ENCODE results near the gene LSM2.
"Not testable (repeated sequence)": the region's sequence is repeated elsewhere in the genome, so short reads cannot be mapped to it uniquely, and the experiment has no call there.

Gene LSM2

DNA sequence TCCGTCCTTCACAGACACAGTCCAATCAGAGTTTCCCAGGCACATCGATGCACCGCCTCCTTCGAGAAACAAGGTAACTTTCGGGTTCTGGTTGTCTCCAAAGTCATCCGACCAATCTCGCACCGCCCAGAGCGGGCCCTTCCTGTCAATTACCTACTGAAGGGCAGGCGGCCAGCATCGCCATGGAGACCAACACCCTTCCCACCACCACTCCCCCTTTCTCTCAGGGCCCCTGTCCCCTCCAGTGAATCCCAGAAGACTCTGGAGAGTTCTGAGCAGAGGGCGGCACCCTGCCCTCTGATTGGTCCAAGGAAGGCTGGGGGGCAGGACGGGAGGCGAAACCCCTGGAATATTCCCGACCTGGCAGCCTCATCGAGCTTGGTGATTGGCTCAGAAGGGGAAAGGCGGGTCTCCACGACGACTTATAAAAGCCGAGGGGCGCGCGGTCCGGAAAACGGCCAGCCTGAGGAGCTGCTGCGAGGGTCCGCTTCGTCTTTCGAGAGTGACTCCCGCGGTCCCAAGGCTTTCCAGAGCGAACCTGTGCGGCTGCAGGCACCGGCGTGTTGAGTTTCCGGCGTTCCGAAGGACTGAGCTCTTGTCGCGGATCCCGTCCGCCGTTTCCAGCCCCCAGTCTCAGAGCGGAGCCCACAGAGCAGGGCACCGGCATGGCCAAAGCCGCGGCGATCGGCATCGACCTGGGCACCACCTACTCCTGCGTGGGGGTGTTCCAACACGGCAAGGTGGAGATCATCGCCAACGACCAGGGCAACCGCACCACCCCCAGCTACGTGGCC lies 20.7 kb upstream of the LSM2 start, which contains the start of gene HSPA1B:
Gene HSPA1B, plus strand, starts transcription at position 453 of the 794 bp plus-strand sequence. Its CDS starts 213 bp downstream, at position 666.
- FAIRE-seq = peak; percentile 97

- FAIRE-seq = no peak
Observed at GRCh38 chr6:31826793-31827285, 20.1 kb upstream of the LSM2 start.

GRCh38 chr6:31825553-31825952 lies 18.8 kb upstream of the LSM2 start:
- no peak for FAIRE-seq

GRCh38 chr6:31823592-31824196 lies 16.9 kb upstream of the LSM2 start:
- not testable (repeated sequence) for FAIRE-seq

- no peak for FAIRE-seq
Observed at GRCh38 chr6:31822036-31822821, 15.5 kb upstream of the LSM2 start.

GRCh38 chr6:31821301-31822035 lies 14.7 kb upstream of the LSM2 start:
- no peak for FAIRE-seq

GRCh38 chr6:31820399-31820798 lies 13.6 kb upstream of the LSM2 start:
- not testable (repeated sequence) for FAIRE-seq

- no peak for FAIRE-seq
Observed at GRCh38 chr6:31819871-31820299, 13.1 kb upstream of the LSM2 start.

- FAIRE-seq = not testable (repeated sequence)
Observed at GRCh38 chr6:31817929-31818511, 11.3 kb upstream of the LSM2 start.

GRCh38 chr6:31817133-31817928 lies 10.6 kb upstream of the LSM2 start:
- FAIRE-seq = not testable (repeated sequence)

DNA sequence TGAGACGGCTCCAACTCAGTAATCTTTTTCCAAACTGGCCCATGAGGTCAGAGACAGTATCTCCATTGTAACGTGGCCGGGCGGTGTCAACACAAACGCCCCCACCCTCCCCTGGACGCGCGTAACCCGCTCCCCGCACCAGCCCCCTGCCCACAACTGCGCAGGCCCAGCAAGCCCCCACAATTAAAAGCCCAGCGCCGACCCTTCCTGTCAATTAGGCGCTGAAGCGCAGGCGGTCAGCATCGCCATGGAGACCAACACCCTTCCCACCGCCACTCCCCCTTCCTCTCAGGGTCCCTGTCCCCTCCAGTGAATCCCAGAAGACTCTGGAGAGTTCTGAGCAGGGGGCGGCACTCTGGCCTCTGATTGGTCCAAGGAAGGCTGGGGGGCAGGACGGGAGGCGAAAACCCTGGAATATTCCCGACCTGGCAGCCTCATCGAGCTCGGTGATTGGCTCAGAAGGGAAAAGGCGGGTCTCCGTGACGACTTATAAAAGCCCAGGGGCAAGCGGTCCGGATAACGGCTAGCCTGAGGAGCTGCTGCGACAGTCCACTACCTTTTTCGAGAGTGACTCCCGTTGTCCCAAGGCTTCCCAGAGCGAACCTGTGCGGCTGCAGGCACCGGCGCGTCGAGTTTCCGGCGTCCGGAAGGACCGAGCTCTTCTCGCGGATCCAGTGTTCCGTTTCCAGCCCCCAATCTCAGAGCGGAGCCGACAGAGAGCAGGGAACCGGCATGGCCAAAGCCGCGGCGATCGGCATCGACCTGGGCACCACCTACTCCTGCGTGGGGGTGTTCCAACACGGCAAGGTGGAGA lies 8.5 kb upstream of the LSM2 start, which contains the start of the genes HSPA1A and HSPA1L:
Gene HSPA1A, plus strand, starts transcription at position 519 of the 814 bp plus-strand sequence. Its CDS starts 214 bp downstream, at position 733.
Gene HSPA1L, minus strand, starts transcription at position 259 of the 814 bp plus-strand sequence. CDS start 3,311 bp downstream, outside the sequence.
- peak; percentile 95 for FAIRE-seq

DNA sequence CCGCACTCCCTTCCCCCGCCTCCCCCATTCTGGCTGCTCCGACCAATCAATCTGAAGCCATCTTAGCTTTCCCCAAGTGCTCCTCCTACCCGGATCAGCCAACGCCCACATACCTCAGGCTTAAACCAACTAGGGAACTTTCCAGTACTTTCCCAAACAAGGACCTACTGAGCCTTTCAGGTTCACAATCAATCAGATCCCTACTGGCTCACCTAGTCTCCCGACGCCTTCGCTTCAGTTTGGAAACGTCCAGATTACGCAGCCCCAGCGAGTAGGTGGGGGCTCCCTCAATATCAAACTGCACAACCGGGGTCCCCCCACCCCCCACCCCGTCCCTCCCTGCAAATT lies 7.9 kb upstream of the LSM2 start:
- FAIRE-seq = peak; percentile 46

- no peak for FAIRE-seq
Observed at GRCh38 chr6:31813465-31813849, 6.7 kb upstream of the LSM2 start.

DNA sequence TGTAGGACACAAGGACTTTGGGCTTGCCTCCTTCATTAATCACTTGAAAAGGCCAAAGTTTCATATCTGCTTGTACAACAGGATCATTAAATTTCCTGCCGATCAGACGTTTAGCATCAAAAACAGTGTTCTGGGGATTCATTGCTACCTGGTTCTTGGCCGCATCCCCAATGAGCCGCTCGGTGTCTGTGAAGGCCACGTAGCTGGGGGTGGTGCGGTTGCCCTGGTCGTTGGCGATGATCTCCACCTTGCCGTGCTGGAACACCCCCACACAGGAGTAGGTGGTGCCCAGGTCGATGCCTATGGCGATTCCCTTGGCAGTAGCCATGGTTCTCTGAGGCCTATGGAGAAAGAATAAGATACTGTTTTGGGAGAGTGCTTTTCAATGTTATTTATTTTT lies 4.9 kb upstream of the LSM2 start:
- no peak for FAIRE-seq

DNA sequence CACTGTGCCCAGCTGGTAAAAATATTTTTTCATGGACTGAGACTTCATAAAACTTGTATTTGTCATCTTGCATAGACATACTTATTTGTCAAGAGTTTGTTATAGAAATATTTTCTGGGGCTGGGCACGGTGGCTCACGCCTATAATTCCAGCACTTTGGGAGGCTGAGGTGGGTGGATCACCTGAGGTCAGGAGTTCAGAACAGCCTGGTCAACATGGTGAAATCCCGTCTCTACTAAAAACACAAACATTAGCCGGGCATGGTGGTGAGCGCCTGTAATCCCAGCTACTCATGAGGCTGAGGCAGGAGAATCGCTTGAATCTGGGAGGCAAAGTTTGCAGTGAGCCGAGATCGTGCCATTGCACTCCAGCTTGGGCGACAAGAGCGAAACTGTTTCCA lies 1.8 kb upstream of the LSM2 start:
- not testable (repeated sequence) for FAIRE-seq

GRCh38 chr6:31805939-31806469 lies 762 bp downstream of the LSM2 start:
- FAIRE-seq = no peak

GRCh38 chr6:31801031-31801927 lies 5.5 kb downstream of the LSM2 start:
- not testable (repeated sequence) for FAIRE-seq

GRCh38 chr6:31799781-31800180 lies 7.0 kb downstream of the LSM2 start:
- no peak for FAIRE-seq

DNA sequence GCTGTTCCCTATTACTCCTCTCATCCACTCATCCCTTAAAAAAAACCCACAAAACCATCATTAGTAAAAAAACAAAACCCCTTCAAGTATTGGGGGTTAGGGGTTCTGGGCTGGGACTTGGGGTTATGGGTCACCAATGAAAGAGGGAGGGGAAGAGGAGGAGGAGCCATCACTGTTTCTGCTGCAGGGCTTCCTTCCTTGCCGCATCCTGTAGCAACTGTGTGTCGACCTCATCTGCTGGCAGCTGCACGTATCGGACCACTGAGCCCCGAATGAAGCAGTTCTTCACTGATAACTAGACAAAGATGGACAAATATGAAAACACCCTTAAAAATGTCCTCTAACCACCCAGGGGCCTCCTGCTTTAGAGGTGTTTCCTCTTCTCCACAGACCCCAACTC lies 9.2 kb downstream of the LSM2 start:
- FAIRE-seq = no peak

Measured in A204.1 (cell line).